ENCODE data around the gene CCAR1.
"Not testable (repeated sequence)": the region's sequence is repeated elsewhere in the genome, so short reads cannot be mapped to it uniquely, and the experiment has no call there.

The CCAR1 gene

DNA sequence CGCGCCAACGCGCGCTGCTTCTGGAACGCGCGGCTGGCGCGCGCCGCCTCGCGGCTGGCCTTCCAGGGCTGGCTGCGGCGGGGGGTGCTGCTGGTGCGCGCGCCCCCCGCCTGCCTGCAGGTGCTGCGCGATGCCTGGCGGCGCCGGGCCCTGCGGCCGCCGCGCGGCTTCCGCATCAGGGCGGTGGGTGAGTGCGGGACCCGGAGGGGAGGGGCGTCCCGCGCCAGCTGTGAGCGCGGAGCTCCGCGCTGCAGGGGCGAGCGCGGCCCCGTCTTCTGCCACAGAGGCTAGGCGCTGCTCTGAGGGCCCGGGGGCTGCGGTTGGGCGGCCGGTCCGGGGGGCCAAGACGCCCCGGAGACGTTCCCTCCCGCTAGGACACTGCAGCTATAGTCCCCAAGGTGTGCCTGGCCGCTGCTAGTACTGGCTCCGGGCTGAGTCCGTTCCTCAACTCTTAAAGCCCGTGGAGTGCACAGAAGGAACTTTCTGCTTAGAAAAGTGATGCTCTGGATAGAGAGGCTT lies 107.1 kb downstream of the CCAR1 start:
- not testable (repeated sequence) for DNase-seq

DNA sequence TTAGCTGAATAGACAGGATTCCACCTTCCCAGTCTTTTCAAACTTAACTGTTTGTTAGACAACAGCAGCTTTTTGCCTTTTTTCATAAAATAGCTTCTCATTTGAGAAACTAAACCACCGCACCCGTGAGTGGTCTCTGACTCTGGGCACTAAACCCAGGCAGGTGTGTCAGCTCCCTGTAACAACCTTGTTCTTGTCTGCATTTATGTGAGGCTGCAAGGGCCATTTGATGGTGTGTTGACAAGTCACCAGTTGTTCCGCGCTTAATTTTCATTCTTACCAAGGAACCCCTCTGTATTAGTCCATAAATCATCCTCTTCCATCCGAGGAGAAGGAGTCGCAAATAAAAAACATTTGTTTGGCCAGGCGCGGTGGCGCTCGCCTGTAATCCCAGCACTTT lies 107.8 kb downstream of the CCAR1 start:
- DNase-seq: no peak

DNA sequence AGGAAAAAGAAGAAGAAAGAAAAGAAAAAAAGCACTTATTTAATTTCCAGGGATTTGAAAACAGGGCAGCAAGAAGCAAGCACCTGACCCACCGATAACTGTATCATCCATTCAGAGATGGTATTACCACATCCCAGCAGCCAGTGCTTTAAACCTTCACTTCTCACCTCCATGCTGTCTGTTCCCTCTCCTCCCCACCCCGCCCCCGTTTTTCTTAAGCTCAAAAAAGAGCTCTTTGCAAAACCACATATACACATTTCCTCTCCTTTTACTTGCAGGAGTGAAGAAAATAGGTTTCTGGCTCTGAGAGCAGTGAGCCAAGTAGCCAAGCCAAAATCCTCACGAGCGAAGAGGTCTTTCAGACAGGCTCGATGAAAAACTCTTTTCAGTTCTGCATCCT lies 108.5 kb downstream of the CCAR1 start:
- no peak for DNase-seq

DNA sequence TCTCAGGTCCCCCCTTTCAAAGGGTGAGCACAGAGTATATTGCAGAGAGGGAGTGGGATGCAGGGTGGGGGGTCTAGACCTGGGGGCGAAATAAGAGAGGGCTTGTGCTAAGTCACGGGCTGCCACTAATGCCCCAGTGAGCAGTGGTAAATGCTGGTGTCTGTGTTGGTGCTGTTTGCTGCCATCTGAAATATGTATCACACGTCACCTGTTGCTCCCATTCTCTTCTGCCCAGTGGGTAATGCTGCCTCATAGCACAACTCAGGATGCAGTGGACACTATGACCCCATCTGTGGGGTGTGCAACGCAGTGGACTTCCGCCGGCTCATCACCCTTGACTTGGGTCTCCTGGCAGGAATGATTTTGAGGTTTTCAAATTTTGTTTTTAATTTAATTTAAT lies 108.9 kb downstream of the CCAR1 start:
- no peak for DNase-seq

DNA sequence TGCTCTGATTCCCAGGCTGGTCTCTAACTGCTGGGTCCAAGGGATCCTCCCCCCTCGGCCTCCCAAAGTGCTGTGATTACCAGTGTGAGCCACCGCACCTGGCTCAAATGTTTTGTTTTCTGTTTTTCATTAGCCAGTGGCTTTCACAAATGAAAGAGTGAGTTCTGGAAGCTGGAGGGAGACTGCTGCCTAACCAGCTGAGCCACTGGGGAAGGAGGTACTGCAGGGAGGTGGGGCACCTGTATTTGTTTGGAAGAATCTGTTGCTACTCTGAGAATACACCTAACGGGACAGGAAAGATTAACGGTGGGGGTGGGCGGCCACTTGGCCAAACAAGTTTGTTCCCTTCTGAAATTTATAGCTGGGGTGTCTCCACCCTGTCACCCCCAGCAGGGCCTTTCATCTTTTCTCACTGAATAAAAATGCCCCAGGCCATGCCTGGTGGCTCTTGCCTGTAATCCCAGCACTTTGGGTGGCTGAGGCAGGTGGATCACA lies 111.0 kb downstream of the CCAR1 start:
- no peak for DNase-seq

DNA sequence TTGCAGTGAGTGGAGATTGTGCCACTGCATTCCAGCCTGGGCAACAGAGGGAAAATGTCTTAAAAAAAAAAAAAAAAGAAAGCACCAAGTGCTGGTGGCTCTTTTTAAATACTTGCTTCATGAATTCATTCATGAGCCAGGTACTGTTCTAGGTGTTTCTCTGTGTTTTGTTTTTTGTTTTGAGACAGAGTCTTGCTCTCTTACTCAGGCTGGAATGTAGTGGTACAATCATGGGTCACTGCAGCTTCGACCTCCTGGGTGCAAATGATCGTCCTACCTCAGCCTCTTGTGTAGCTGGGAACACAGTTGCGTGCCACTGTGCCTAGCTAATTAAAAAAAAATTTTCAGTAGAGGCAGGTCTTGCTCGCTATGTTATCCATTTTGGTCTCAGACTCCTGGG lies 111.6 kb downstream of the CCAR1 start:
- no peak for DNase-seq

DNA sequence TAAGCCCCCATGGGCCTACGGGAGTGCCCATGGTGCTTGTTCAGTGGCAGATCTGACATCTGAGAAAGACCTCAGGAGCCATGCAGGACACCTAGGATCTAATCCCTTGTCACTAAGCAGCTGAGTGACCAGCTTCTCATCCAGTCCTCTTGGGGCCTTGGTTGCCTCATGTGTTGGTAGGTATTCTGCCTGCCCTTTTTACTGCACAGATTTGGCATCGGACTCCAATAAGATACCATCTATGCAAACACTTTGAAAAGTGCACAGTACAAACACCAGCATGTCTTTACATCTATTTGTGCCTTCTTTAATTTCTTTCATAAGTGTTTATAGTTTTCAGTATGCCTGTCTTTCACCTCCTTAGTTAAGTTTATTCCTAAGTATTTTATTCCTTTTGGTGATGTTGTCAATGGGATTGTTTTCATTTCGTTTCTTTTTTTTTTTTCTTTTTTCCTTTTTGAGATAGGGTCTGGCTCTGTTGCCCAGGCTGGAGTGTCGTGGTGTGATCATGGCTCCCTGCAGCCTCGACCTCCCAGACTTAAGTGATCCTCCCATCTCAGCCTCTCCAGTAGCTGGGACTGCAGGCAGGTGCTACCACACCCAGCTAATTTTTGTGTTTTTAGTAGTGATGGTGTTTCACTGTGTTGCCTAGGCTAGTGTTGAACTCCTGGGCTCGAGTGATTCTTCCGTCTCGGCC lies 116.7 kb downstream of the CCAR1 start:
- no peak for DNase-seq

DNA sequence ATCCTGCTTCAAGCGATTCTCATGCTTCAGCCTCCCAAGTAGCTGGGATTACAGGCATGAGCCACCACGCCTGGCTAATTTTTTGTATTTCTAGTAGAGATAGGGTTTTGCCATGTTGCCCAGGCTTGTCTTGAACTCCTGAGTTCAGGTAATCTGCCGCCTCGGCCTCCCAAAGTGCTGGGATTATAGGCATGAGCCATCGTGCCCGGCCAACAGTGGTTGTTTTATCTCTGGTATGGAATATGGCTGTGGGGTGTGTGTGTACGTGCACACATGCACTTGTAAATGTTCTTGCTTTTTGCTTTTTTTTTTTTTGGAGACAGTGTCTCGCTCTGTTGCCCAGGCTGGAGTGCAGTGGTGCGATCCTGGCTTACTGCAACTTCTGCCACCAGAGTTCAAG lies 119.6 kb downstream of the CCAR1 start:
- DNase-seq: not testable (repeated sequence)

Measured in fibroblast of skin of right quadriceps (primary cell).